ENCODE results near the gene ANGPTL2.
"Not testable (repeated sequence)": the region's sequence is repeated elsewhere in the genome, so short reads cannot be mapped to it uniquely, and the experiment has no call there.

Gene ANGPTL2, protein sequence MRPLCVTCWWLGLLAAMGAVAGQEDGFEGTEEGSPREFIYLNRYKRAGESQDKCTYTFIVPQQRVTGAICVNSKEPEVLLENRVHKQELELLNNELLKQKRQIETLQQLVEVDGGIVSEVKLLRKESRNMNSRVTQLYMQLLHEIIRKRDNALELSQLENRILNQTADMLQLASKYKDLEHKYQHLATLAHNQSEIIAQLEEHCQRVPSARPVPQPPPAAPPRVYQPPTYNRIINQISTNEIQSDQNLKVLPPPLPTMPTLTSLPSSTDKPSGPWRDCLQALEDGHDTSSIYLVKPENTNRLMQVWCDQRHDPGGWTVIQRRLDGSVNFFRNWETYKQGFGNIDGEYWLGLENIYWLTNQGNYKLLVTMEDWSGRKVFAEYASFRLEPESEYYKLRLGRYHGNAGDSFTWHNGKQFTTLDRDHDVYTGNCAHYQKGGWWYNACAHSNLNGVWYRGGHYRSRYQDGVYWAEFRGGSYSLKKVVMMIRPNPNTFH

GRCh38 chr9:127122176-127123063, at the start of gene ANGPTL2:
Gene ANGPTL2, minus strand, starts transcription at chr9:127122635. Its CDS starts 13,904 bp downstream, at chr9:127108731.
- no peak for DNase-seq

DNA sequence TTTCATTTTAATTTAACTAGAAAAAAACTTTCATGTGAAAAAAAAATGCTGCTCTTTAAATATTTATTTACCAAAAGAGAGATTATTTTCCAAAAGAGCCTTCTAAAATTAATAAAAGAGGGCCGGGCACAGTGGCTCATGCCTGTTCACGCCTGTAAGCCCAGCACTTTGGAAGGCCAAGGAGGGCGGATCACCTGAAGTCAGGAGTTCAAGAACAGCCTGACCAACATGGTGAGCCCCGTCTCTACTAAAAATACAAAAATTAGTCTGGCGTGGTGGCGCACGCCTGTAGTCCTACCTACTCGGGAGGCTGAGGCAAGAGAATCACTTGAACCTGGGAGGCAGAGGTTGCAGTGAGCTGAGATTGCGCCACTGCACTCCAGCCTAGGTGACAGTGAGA, 48.9 kb upstream of the ANGPTL2 start:
- DNase-seq: not testable (repeated sequence)

DNA sequence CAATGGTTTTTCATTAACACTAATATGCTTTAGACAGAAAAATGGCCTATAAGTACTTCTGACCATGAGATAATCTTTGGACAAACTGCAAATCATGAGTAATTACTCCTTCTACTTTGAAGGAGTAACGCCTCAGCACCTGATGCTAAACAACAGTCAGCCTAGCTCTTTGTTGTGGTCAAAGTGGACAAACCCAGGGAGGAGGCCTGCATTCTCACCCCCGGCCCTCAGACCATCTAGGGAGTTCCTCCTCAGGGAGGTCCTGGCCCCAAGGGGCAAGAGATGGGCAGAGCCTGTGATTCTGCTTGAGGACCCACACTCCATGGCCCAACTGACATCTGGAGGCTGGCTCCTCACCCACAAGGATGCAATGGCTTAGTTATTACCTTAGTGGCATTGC, 48.2 kb upstream of the ANGPTL2 start:
- DNase-seq: no peak

DNA sequence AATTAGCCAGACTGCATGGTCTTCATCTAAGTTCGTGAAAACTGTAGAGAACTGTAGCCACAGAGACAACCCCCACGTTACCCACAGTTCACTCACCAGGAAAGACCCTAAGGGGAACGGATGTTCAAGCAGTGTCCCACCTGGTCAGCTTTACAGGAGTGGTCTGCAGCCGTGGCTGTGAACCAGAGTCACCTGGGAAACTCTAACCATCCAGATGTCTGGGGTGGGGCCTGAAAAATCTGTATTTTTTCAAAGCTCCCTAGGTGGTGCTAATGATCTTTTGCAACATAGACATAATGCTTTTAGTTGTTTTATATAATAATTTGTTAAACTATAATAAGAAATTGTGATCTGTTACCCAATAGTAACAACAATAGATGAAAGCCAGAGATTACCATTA, 47.7 kb upstream of the ANGPTL2 start:
- DNase-seq: no peak

DNA sequence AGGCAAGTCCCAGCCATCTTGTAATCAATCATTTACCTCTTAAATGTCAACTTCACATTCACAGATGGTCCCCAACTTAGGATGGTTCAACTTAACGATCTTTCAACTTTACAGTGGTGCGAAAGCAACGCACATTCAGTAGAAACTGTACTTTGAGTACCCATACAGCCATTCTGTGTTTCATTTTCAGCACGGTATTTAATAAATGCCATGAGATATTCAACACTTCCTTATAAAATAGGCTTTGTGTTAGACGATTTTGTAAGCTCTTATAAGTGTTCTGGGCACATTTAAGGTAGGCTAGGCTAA, 47.1 kb upstream of the ANGPTL2 start:
- DNase-seq: no peak

- DNase-seq: no peak
Observed at GRCh38 chr9:127168756-127169574, 46.5 kb upstream of the ANGPTL2 start.

GRCh38 chr9:127167560-127168326, 45.3 kb upstream of the ANGPTL2 start:
- DNase-seq: no peak

- DNase-seq: no peak
Observed at GRCh38 chr9:127166651-127167524, 44.5 kb upstream of the ANGPTL2 start.

DNA sequence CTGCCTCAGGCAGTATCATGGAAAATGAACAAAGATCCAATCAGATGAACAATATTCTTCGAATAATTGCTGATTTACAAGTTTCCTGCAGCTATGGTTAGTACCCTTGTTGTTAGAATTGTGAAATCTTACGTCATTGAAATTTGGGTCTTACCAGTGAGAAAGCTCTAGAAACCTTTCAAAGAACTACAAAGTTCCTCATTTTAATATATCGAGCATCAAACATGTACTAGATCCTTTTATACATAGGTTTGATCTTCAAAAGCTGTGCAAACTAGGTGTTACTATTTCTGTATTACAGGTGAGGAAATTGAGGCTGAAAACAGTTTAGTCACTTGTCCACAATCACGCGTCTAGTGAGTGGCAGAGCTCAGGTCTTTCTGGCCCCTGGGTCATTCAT, 43.7 kb upstream of the ANGPTL2 start:
- DNase-seq: no peak

DNA sequence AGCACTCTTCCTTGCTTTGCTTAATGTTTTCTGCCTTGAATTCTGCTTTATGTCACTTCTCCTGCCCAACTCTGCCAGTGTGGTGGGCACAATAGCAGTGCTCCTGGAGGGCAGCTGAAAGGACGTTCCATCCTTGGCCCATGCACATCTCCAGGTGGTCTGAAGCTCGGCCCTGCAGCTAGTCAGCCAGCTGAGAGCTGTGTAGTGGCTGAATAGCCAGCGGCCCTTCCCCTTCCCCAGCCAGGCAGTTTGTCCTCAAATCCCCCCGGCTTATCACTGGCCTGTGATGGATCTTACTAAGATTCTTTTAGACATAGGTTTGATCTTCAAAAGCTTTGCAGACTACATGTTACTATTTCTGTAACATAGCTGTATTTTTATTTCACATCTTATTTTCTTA, 42.7 kb upstream of the ANGPTL2 start:
- no peak for DNase-seq

- no peak for DNase-seq
Observed at GRCh38 chr9:127163409-127163808, 41.0 kb upstream of the ANGPTL2 start.

DNA sequence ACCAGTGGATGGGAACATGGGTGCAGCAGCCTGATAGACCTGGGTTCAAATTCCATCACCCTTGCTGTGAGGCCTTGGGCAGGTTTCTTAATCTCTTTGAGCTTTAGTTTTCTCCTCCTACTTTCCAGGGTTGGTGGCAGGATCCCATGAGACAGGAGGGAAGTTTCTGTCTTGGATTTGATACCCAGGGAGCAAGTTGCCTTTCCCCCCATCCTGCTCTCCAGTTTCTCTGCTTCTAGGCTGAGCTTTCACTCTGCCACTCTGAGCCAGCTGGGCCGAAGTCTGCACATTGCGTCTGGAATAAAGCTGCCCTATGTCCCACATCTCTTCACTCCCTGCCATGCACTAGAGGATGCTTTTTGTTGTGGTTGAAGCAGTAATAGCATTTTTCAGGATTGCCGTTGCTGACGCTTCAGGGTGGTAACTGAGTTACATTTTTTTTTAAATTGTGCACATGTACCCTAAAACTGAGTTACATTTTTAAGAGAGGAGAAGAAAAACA, 40.5 kb upstream of the ANGPTL2 start:
- no peak for DNase-seq

DNA sequence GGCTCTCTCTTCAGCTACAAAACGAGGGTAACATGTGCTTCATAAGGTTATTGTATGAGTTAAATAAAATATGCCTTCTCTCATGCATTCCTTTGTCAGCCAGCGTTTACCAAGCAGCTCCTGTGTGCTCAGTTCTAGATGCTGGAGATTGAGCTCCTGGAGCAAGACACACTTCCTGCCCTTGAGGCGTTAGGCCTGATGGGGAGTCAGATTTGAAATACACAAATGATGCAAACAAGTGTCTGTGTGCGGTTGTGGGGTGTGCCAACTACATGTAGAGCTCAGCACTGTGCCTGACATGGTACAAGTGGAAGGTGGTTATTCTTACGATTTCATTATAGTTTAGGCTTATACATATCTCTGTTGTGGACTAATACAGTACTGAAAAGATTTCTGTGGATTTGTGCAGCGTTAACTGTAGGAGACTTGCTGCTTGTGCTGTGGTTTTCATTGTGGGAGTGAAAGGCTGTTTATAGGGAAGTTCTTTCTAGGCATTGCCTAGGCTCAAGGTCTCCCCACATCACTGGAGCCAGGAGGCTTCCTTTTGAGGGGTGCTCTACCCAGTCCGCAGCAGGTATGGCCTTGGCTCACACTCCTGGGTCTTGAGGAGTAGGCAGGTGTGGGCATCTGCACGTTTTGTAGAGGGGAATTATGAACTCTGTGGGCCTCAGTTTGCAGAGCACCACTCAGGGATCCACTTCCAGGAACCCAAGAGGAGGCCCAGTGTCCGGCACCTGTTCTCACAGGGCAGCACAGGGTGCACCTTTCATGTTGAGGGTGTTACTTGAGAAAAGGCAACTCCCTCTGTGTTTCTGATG, 39.8 kb upstream of the ANGPTL2 start:
- DNase-seq: no peak

- no peak for DNase-seq
Observed at GRCh38 chr9:127161081-127161624, 38.7 kb upstream of the ANGPTL2 start.

GRCh38 chr9:127159949-127160610, 37.6 kb upstream of the ANGPTL2 start:
- DNase-seq: no peak

GRCh38 chr9:127159325-127159801, 36.9 kb upstream of the ANGPTL2 start:
- DNase-seq: no peak

DNA sequence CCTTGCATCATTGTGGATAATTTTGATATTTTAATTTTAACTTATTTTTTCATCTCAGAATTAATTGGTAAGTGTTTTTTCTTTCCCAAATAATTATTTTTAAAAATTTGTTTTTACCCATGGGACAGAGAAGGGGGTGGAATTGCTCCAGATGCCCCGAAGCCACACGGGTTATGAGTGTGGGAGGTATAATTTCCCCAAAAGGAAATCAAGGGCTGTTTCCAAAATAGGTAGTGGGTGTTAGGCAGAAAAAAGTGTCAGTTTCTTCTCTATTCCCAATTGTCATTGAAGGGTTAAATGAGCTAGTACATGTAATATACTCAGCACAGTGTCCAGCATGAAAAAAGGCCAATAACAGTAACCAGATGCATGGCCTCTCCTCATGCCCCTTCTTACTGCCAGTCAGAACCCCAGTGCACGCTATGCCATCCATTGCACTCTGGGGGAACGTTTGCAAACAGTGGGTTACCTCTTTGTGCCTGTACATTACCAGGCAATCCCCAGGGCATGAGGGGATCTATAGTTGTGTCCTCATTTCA, 36.4 kb upstream of the ANGPTL2 start:
- no peak for DNase-seq

GRCh38 chr9:127155314-127155960, 33.0 kb upstream of the ANGPTL2 start:
- no peak for DNase-seq

All from CD4-positive, alpha-beta T cell treated with Interleukin-10 for 1 hour (primary cell).